Measurements from ENCODE around the gene BBX.
"Not testable (repeated sequence)": the region's sequence is repeated elsewhere in the genome, so short reads cannot be mapped to it uniquely, and the experiment has no call there.

BBX gene

GRCh38 chr3:107562969-107563529 is 40.3 kb downstream of the BBX start:
- no peak for TF ChIP-seq GATA1 (IDR thresholded peaks at IDR 0.05; ENCODE audit: low read depth, low read length)
- TF ChIP-seq POLR2A (IDR thresholded peaks at IDR 0.05; ENCODE audit: low read length) = no peak
- DNase-seq = no peak

- DNase-seq = not testable (repeated sequence)
Observed at GRCh38 chr3:107565244-107565643, 42.5 kb downstream of the BBX start.

- not testable (repeated sequence) for DNase-seq
Observed at GRCh38 chr3:107571089-107571488, 48.3 kb downstream of the BBX start.

- DNase-seq = not testable (repeated sequence)
Observed at GRCh38 chr3:107571492-107571891, 48.7 kb downstream of the BBX start.

- peak; percentile 45 to 64 for DNase-seq
Observed at GRCh38 chr3:107574650-107575049, 51.9 kb downstream of the BBX start.

GRCh38 chr3:107578091-107578490 is 55.3 kb downstream of the BBX start:
- TF ChIP-seq POLR2A (IDR thresholded peaks at IDR 0.05; ENCODE audit: low read length) (no peak), GATA1 (IDR thresholded peaks at IDR 0.05; ENCODE audit: low read depth, low read length) (no peak)
- DNase-seq = no peak

More at GRCh38 chr3:107574650-107575049, 51.9 kb downstream of the BBX start:
- TF ChIP-seq POLR2A (IDR thresholded peaks at IDR 0.05; ENCODE audit: low read length) (no peak), GATA1 (IDR thresholded peaks at IDR 0.05; ENCODE audit: low read depth, low read length) (no peak)

GRCh38 chr3:107578523-107578922 is 55.8 kb downstream of the BBX start:
- DNase-seq = no peak
- TF ChIP-seq POLR2A (IDR thresholded peaks at IDR 0.05; ENCODE audit: low read length) (no peak), GATA1 (IDR thresholded peaks at IDR 0.05; ENCODE audit: low read depth, low read length) (no peak)

- TF ChIP-seq GATA1 (IDR thresholded peaks at IDR 0.05; ENCODE audit: low read depth, low read length) (no peak), POLR2A (IDR thresholded peaks at IDR 0.05; ENCODE audit: low read length) (no peak)
- DNase-seq = no peak
Observed at GRCh38 chr3:107579371-107579770, 56.6 kb downstream of the BBX start.

- no peak for TF ChIP-seq POLR2A (IDR thresholded peaks at IDR 0.05; ENCODE audit: low read length)
- TF ChIP-seq GATA1 (IDR thresholded peaks at IDR 0.05; ENCODE audit: low read depth, low read length) = no peak
Observed at GRCh38 chr3:107581230-107581629, 58.5 kb downstream of the BBX start.

GRCh38 chr3:107588217-107588616 is 65.5 kb downstream of the BBX start:
- TF ChIP-seq POLR2A (IDR thresholded peaks at IDR 0.05; ENCODE audit: low read length) = no peak
- TF ChIP-seq GATA1 (IDR thresholded peaks at IDR 0.05; ENCODE audit: low read depth, low read length) = no peak
- no peak for DNase-seq

More at GRCh38 chr3:107581230-107581629, 58.5 kb downstream of the BBX start:
- no peak for DNase-seq

- DNase-seq = no peak
- TF ChIP-seq GATA1 (IDR thresholded peaks at IDR 0.05; ENCODE audit: low read depth, low read length) = no peak
- no peak for TF ChIP-seq POLR2A (IDR thresholded peaks at IDR 0.05; ENCODE audit: low read length)
Observed at GRCh38 chr3:107589454-107589853, 66.7 kb downstream of the BBX start.

- TF ChIP-seq POLR2A (IDR thresholded peaks at IDR 0.05; ENCODE audit: low read length) = no peak
- no peak for TF ChIP-seq GATA1 (IDR thresholded peaks at IDR 0.05; ENCODE audit: low read depth, low read length)
- no peak for DNase-seq
Observed at GRCh38 chr3:107590786-107591185, 68.0 kb downstream of the BBX start.

GRCh38 chr3:107592073-107592472 is 69.3 kb downstream of the BBX start:
- no peak for TF ChIP-seq POLR2A (IDR thresholded peaks at IDR 0.05; ENCODE audit: low read length)
- no peak for TF ChIP-seq GATA1 (IDR thresholded peaks at IDR 0.05; ENCODE audit: low read depth, low read length)
- no peak for DNase-seq

GRCh38 chr3:107594870-107595269 is 72.1 kb downstream of the BBX start:
- TF ChIP-seq GATA1 (IDR thresholded peaks at IDR 0.05; ENCODE audit: low read depth, low read length) (no peak), POLR2A (IDR thresholded peaks at IDR 0.05; ENCODE audit: low read length) (no peak)
- no peak for DNase-seq

GRCh38 chr3:107596639-107597038 is 73.9 kb downstream of the BBX start:
- TF ChIP-seq POLR2A (IDR thresholded peaks at IDR 0.05; ENCODE audit: low read length) (no peak), GATA1 (IDR thresholded peaks at IDR 0.05; ENCODE audit: low read depth, low read length) (no peak)
- no peak for DNase-seq
